Activated T-cell treated with anti-CD3 and anti-CD28 coated beads, Interleukin-2, amount 50 U/mL, for 72 hours (primary cell): ENCODE results near the gene C16orf96. TPM values are rescaled to one million over a fixed set of nuclear protein-coding genes. Genes with fewer than 3 reads are reported as not detected.

Source experiments
- ATAC-seq, 2 donors: fragments of 150-1000 bp; cut with Tn5 transposase; replicated peaks in 1 of 2; 2 replicates each; pipeline ENCODE4 v1.10.0; 2021; ENCODE audit warnings: moderate library complexity in 2 of 2, mild to moderate bottlenecking in 1 of 2
- DNase-seq, 2 donors: peaks; one replicate each; pipeline ENCODE4 v3.0.0; 2021 to 2022; ENCODE audit warnings: mixed read lengths in 1 of 2
- H3K27ac Mint-ChIP-seq: one replicate; pipeline ENCODE4 v1.8.0; 2022; ENCODE audit warnings: mild to moderate bottlenecking, moderate library complexity, mixed read lengths
- H3K27me3 Mint-ChIP-seq: one replicate; pipeline ENCODE4 v1.8.0; 2022; ENCODE audit warnings: low read depth, mixed read lengths
- H3K36me3 Mint-ChIP-seq, 2 donors: one replicate each; pipeline ENCODE4 v1.8.0; 2022; ENCODE audit warnings: mixed read lengths in 2 of 2, mild to moderate bottlenecking in 1 of 2; ENCODE audit not compliant: insufficient read depth in 2 of 2
- H3K4me1 Mint-ChIP-seq: one replicate; pipeline ENCODE4 v1.8.0; 2022; ENCODE audit warnings: low read depth, mixed read lengths
- H3K4me3 Mint-ChIP-seq, 2 donors: one replicate each; pipeline ENCODE4 v1.8.0; 2022; ENCODE audit warnings: mild to moderate bottlenecking in 2 of 2, mixed read lengths in 2 of 2, moderate library complexity in 2 of 2
- H3K9me3 Mint-ChIP-seq, 2 donors: one replicate each; pipeline ENCODE4 v1.8.0; 2022; ENCODE audit warnings: mixed read lengths in 2 of 2
- total RNA-seq, 2 donors: library from RNA; stranded (reverse); gene quantifications; one replicate each; pipeline ENCODE4 v1.2.3, GENCODE V29; 2022

Gene C16orf96
- total RNA-seq, 2 donors from 2014 or later, result 0.51 to 0.55 TPM

- no peak overlapping the region for H3K4me3 Mint-ChIP-seq
Measured at GRCh38 chr16:4602331-4602730, 46.2 kb downstream of the C16orf96 start.

GRCh38 chr16:4603624-4604170 is 47.6 kb downstream of the C16orf96 start:
- H3K27me3 Mint-ChIP-seq, result no peaks in the 10 kb centered on the region
- H3K9me3 Mint-ChIP-seq, result no peaks in the 10 kb centered on the region
- no peak overlapping the region for H3K4me3 Mint-ChIP-seq
- H3K27ac Mint-ChIP-seq, result no peak overlapping the region
- no peak for DNase-seq
- H3K4me1 Mint-ChIP-seq, result no peaks in the 10 kb centered on the region
- no peak for ATAC-seq
- H3K36me3 Mint-ChIP-seq, result no peaks in the 10 kb centered on the region

More at GRCh38 chr16:4602331-4602730, 46.2 kb downstream of the C16orf96 start:
- Mint-ChIP-seq H3K36me3 (no peaks in the 10 kb centered on the region), H3K27me3 (no peaks in the 10 kb centered on the region), H3K4me1 (no peaks in the 10 kb centered on the region), H3K9me3 (no peaks in the 10 kb centered on the region), H3K27ac (no peak overlapping the region)
- ATAC-seq (no peak), DNase-seq (no peak)

- ATAC-seq (no peak), DNase-seq (no peak)
- Mint-ChIP-seq H3K9me3 (no peaks in the 10 kb centered on the region), H3K36me3 (no peaks in the 10 kb centered on the region), H3K4me1 (no peaks in the 10 kb centered on the region), H3K4me3 (no peak overlapping the region), H3K27me3 (no peaks in the 10 kb centered on the region), H3K27ac (no peak overlapping the region)
Measured at GRCh38 chr16:4604401-4604800, 48.3 kb downstream of the C16orf96 start.

GRCh38 chr16:4606354-4606753 is 50.2 kb downstream of the C16orf96 start:
- Mint-ChIP-seq H3K27ac (no peak overlapping the region), H3K36me3 (no peaks in the 10 kb centered on the region), H3K4me3 (no peak overlapping the region), H3K4me1 (no peaks in the 10 kb centered on the region), H3K27me3 (no peaks in the 10 kb centered on the region), H3K9me3 (no peaks in the 10 kb centered on the region)
- no peak for DNase-seq
- ATAC-seq, result no peak

GRCh38 chr16:4607841-4608703 is 51.9 kb downstream of the C16orf96 start:
- Mint-ChIP-seq H3K4me1 (peaks cover 3% of the 10 kb centered on the region), H3K27me3 (no peaks in the 10 kb centered on the region), H3K36me3 (no peaks in the 10 kb centered on the region), H3K27ac (no peak overlapping the region), H3K9me3 (no peaks in the 10 kb centered on the region), H3K4me3 (no peak overlapping the region)
- ATAC-seq, result no peak
- no peak for DNase-seq

- ATAC-seq (no peak), DNase-seq (no peak)
- Mint-ChIP-seq H3K27ac (no peak overlapping the region), H3K27me3 (no peaks in the 10 kb centered on the region), H3K4me3 (no peak overlapping the region), H3K4me1 (peaks cover 5% of the 10 kb centered on the region), H3K9me3 (no peaks in the 10 kb centered on the region), H3K36me3 (no peaks in the 10 kb centered on the region)
Measured at GRCh38 chr16:4608704-4608980, 52.5 kb downstream of the C16orf96 start.

- H3K36me3 Mint-ChIP-seq, result no peaks in the 10 kb centered on the region
- no peak overlapping the region for H3K4me3 Mint-ChIP-seq
- H3K9me3 Mint-ChIP-seq, result no peaks in the 10 kb centered on the region
- H3K4me1 Mint-ChIP-seq, result peaks cover 5% of the 10 kb centered on the region
- DNase-seq, result no peak
- ATAC-seq, result no peak
- H3K27me3 Mint-ChIP-seq, result no peaks in the 10 kb centered on the region
- no peak overlapping the region for H3K27ac Mint-ChIP-seq
Measured at GRCh38 chr16:4609200-4610010, 53.3 kb downstream of the C16orf96 start.

- Mint-ChIP-seq H3K27ac (no peak overlapping the region), H3K4me3 (no peak overlapping the region), H3K27me3 (no peaks in the 10 kb centered on the region), H3K36me3 (peaks cover 1 to 2% of the 10 kb centered on the region in 2 donors), H3K4me1 (peaks cover 12% of the 10 kb centered on the region), H3K9me3 (no peaks in the 10 kb centered on the region)
- DNase-seq (no peak), ATAC-seq (no peak)
Measured at GRCh38 chr16:4610011-4611005, 54.2 kb downstream of the C16orf96 start.

GRCh38 chr16:4611337-4612021 is 55.3 kb downstream of the C16orf96 start:
- Mint-ChIP-seq H3K36me3 (peaks cover 1 to 2% of the 10 kb centered on the region in 2 donors), H3K9me3 (no peaks in the 10 kb centered on the region), H3K4me3 (no peak overlapping the region), H3K4me1 (peaks cover 23% of the 10 kb centered on the region), H3K27ac (no peak overlapping the region), H3K27me3 (no peaks in the 10 kb centered on the region)
- no peak for DNase-seq
- no peak for ATAC-seq

GRCh38 chr16:4612474-4612931 is 56.4 kb downstream of the C16orf96 start:
- Mint-ChIP-seq H3K4me1 (peaks cover 33% of the 10 kb centered on the region), H3K4me3 (no peak overlapping the region), H3K27ac (no peak overlapping the region), H3K9me3 (no peaks in the 10 kb centered on the region), H3K27me3 (no peaks in the 10 kb centered on the region), H3K36me3 (peaks cover 1 to 2% of the 10 kb centered on the region in 2 donors)
- no peak for DNase-seq
- ATAC-seq, result no peak

GRCh38 chr16:4612977-4613635 is 57.0 kb downstream of the C16orf96 start:
- Mint-ChIP-seq H3K27me3 (no peaks in the 10 kb centered on the region), H3K4me3 (peak overlapping the region; percentile 74 to 76), H3K9me3 (no peaks in the 10 kb centered on the region), H3K4me1 (peaks cover 39% of the 10 kb centered on the region), H3K27ac (no peak overlapping the region), H3K36me3 (peaks cover 1 to 2% of the 10 kb centered on the region in 2 donors)
- no peak for DNase-seq
- ATAC-seq, result no peak
